MCF 10A (cell line): ENCODE results near the gene OR8B4. TPM values are rescaled to one million over a fixed set of nuclear protein-coding genes. Genes with fewer than 3 reads are reported as not detected.
"Not testable (repeated sequence)": the region's sequence is repeated elsewhere in the genome, so short reads cannot be mapped to it uniquely, and the experiment has no call there.

Experiments used
- BruUV-seq: library from RNA; stranded (reverse); fragments of 400-500 nt; replicated peaks from 2 replicates; lab custom pipeline; 2021; lab: Mats Ljungman, UMichigan
- CTCF ChIA-PET: fragments of 300-600 bp; sonication (Branson Sonifier 250); formaldehyde crosslinking; extraction: SDS; loops from one replicate; lab custom pipeline; 2021; ENCODE audit warnings: antibody characterized with exemption, inconsistent platforms; lab: Yijun Ruan, JAX
- POLR2A ChIA-PET: fragments of 300-600, 350-650 bp; sonication (Branson Sonifier 250); formaldehyde crosslinking; extraction: SDS; loops from one replicate; lab custom pipeline; 2020; ENCODE audit warnings: antibody characterized with exemption, inconsistent platforms; lab: Yijun Ruan, JAX
- DNase-seq: peaks from one replicate; pipeline ENCODE4 v3.0.0-alpha.2; 2018; ENCODE audit not compliant: unreplicated experiment
- H3K27ac Mint-ChIP-seq: one replicate; pipeline ENCODE4 v1.8.0; 2022; ENCODE audit warnings: mild to moderate bottlenecking, low read depth, mixed read lengths; ENCODE audit not compliant: unreplicated experiment
- H3K27me3 Mint-ChIP-seq: one replicate; pipeline ENCODE4 v1.8.0; 2022; ENCODE audit warnings: mixed read lengths; ENCODE audit not compliant: insufficient read depth, unreplicated experiment
- H3K36me3 Mint-ChIP-seq: one replicate; pipeline ENCODE4 v1.8.0; 2022; ENCODE audit warnings: mild to moderate bottlenecking, moderate library complexity, mixed read lengths; ENCODE audit not compliant: insufficient read depth, unreplicated experiment
- H3K4me1 Mint-ChIP-seq: one replicate; pipeline ENCODE4 v1.8.0; 2022; ENCODE audit warnings: mixed read lengths; ENCODE audit not compliant: insufficient read depth, unreplicated experiment
- H3K4me3 Mint-ChIP-seq: one replicate; pipeline ENCODE4 v1.8.0; 2022; ENCODE audit warnings: mild to moderate bottlenecking, moderate library complexity, mixed read lengths; ENCODE audit not compliant: unreplicated experiment
- H3K9me3 Mint-ChIP-seq: one replicate; pipeline ENCODE4 v1.8.0; 2022; ENCODE audit warnings: mixed read lengths; ENCODE audit not compliant: unreplicated experiment
- intact Hi-C: fragments of 100-400 bp; cut with micrococcal nuclease; formaldehyde crosslinking; loops from 2 replicates; pipeline ENCODE4 v1.14.1; 2022
- total RNA-seq: library from RNA; stranded (reverse); gene quantifications from 2 replicates; pipeline ENCODE4 v1.2.3, GENCODE V29; 2022
- TF ChIP-seq, protein P1 (sequence below): fragments of 200-600 bp; IDR thresholded peaks from one replicate; pipeline ENCODE4 v1.8.0; 2022; ENCODE audit warnings: antibody characterized with exemption, mild to moderate bottlenecking; ENCODE audit not compliant: unreplicated experiment

The OR8B4 gene
- total RNA-seq, 1 experiment from 2014 or later: not detected

DNA sequence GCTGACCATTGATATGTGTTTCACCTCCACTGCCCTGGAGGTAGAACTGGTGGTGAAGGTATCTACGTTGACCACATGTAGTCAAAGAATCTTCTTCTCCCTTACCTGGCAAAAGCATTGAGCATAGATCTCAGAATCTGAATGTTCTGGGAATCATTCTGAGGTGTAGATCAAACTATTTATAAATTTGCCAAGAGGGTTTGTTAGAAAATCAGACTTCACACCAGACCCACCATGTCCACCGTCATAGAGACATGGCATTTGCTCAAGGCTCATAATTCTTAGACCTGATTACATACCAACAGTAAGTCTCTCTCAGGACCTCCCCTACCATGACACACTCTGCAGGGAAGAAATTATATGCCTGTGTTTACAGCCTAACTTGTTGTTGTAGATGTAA is 40.3 kb downstream of the OR8B4 start, which contains the start of gene OR8B2:
TSS of gene OR8B2 (minus strand) at position 101 of the 400 bp plus-strand sequence. CDS start 1,156 bp downstream, outside the sequence.
- H3K27me3 Mint-ChIP-seq: no peaks in the 10 kb centered on the region
- TF ChIP-seq, protein P1, sequence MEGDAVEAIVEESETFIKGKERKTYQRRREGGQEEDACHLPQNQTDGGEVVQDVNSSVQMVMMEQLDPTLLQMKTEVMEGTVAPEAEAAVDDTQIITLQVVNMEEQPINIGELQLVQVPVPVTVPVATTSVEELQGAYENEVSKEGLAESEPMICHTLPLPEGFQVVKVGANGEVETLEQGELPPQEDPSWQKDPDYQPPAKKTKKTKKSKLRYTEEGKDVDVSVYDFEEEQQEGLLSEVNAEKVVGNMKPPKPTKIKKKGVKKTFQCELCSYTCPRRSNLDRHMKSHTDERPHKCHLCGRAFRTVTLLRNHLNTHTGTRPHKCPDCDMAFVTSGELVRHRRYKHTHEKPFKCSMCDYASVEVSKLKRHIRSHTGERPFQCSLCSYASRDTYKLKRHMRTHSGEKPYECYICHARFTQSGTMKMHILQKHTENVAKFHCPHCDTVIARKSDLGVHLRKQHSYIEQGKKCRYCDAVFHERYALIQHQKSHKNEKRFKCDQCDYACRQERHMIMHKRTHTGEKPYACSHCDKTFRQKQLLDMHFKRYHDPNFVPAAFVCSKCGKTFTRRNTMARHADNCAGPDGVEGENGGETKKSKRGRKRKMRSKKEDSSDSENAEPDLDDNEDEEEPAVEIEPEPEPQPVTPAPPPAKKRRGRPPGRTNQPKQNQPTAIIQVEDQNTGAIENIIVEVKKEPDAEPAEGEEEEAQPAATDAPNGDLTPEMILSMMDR: no peak
- no peaks in the 10 kb centered on the region for H3K4me1 Mint-ChIP-seq
- no peak within 1 kb of the TSS for H3K4me3 Mint-ChIP-seq
- intact Hi-C loops: no loop called here
- H3K36me3 Mint-ChIP-seq: peaks cover 5% of the 10 kb centered on the region
- no peak within 1 kb of the TSS for H3K27ac Mint-ChIP-seq
- ChIA-PET CTCF (interaction anchor here (0.8 kb wide), 1 partner anchor 18 kb away, joined by 3 read pairs; no protein-coding TSS in a partner anchor), POLR2A (no interaction called here)
- DNase-seq: no peak
- H3K9me3 Mint-ChIP-seq: no peaks in the 10 kb centered on the region
- no TSS peak for BruUV-seq

- POLR2A ChIA-PET, H3K27ac Mint-ChIP-seq, BruUV-seq, intact Hi-C loops, H3K9me3 Mint-ChIP-seq, DNase-seq, H3K27me3 Mint-ChIP-seq, H3K36me3 Mint-ChIP-seq, H3K4me1 Mint-ChIP-seq, H3K4me3 Mint-ChIP-seq: not testable (repeated sequence)
- CTCF ChIA-PET: interaction anchor here (0.6 kb wide), 1 partner anchor 65 kb away, joined by 3 read pairs; no protein-coding TSS in a partner anchor
Observed at GRCh38 chr11:124382857-124383256, 41.8 kb downstream of the OR8B4 start.

DNA sequence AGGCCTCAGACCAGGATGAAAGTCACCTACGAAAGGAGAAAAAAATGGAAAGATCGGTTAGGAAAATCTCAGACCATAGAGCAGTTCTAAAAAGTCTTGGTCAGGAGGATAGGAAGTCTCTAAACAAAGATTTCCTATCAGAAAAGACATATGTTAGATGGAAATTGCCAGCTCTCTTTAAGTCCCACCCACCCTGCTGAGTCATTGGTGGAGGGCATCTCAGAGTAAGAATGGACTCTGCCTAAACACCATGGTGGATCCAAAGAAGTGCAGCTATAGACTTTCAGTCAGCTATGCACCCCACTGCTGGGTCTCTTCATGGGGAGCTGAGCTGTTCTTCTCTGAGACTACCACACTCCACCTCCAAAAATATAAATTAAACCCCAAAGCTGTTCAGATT is 44.1 kb downstream of the OR8B4 start:
- Mint-ChIP-seq H3K4me3 (no peak overlapping the region), H3K9me3 (no peaks in the 10 kb centered on the region), H3K4me1 (no peaks in the 10 kb centered on the region), H3K36me3 (peaks cover 1% of the 10 kb centered on the region), H3K27ac (no peak overlapping the region), H3K27me3 (no peaks in the 10 kb centered on the region)
- CTCF ChIA-PET: no interaction called here
- DNase-seq: no peak
- TF ChIP-seq, protein P1: no peak
- BruUV-seq: no TSS peak
- intact Hi-C loops: no loop called here
- POLR2A ChIA-PET: no interaction called here

GRCh38 chr11:124376280-124376679 is 48.4 kb downstream of the OR8B4 start:
- POLR2A ChIA-PET: no interaction called here
- Mint-ChIP-seq H3K4me3 (no peak overlapping the region), H3K36me3 (no peaks in the 10 kb centered on the region), H3K9me3 (no peaks in the 10 kb centered on the region), H3K4me1 (no peaks in the 10 kb centered on the region), H3K27me3 (peaks cover 11% of the 10 kb centered on the region), H3K27ac (no peak overlapping the region)
- DNase-seq: no peak
- intact Hi-C loops: no loop called here
- no TSS peak for BruUV-seq
- TF ChIP-seq, protein P1: no peak
- CTCF ChIA-PET: no interaction called here

Other genes with a start within 250 kb of the OR8B4 start
- gene OR10D3, start 241.5 kb downstream of the OR8B4 start, total RNA-seq: not detected in 2 replicates
- gene OR8G1, start 183.8 kb downstream of the OR8B4 start, total RNA-seq: not detected in 2 replicates
- gene OR8G5, start 168.5 kb downstream of the OR8B4 start, total RNA-seq: not detected in 2 replicates
- gene OR8D1, start 110.9 kb downstream of the OR8B4 start, total RNA-seq: not detected in 2 replicates
- not detected in 2 replicates for gene OR8D2, start 104.7 kb downstream of the OR8B4 start, total RNA-seq
- gene OR8B2, start 40.4 kb downstream of the OR8B4 start, total RNA-seq: not detected in 2 replicates
- not detected in 2 replicates for gene OR8B3, start 25.8 kb downstream of the OR8B4 start, total RNA-seq
- not detected in 2 replicates for gene OR8B8, start 20.8 kb upstream of the OR8B4 start, total RNA-seq
- gene OR8B12, start 118.8 kb upstream of the OR8B4 start, total RNA-seq: not detected in 2 replicates
- not detected in 2 replicates for gene OR8A1, start 145.1 kb upstream of the OR8B4 start, total RNA-seq
- gene PANX3, start 186.6 kb upstream of the OR8B4 start, total RNA-seq: not detected in 2 replicates
- gene TBRG1, start 198.0 kb upstream of the OR8B4 start, total RNA-seq: 46.9 and 54.0 TPM in 2 replicates
- 20.7 and 21.7 TPM in 2 replicates for gene SIAE, start 248.9 kb upstream of the OR8B4 start, total RNA-seq
- 12.0 and 18.1 TPM in 2 replicates for gene SPA17, start 249.0 kb upstream of the OR8B4 start, total RNA-seq